Caki2 (cell line): ENCODE results near the gene CANT1. TPM values are rescaled to one million over a fixed set of nuclear protein-coding genes. Genes with fewer than 3 reads are reported as not detected.

Experiments used
- DNase-seq: peaks from one replicate; pipeline ENCODE4 v3.0.0-alpha.2; 2015; ENCODE audit warnings: low read depth
- in situ Hi-C: cut with HindIII; loops from 2 replicates; pipeline ENCODE4 v1.10.0; 2016; ENCODE audit warnings: low sequenced_read_pairs, low pct_unique_long_range_greater_than_20kb, mixed read lengths
- total RNA-seq: library from RNA; depleted of rRNA; stranded (reverse); fragments of >200 nt; shearing (Covaris generic); gene quantifications from 2 replicates; pipeline ENCODE4 v1.2.3, GENCODE V29; 2014; ENCODE audit warnings: low replicate concordance

The CANT1 gene
- total RNA-seq, 1 experiment from 2014 or later, result 77.3 TPM

- in situ Hi-C loops, result no loop called here
- no peak for DNase-seq
These were observed 35.6 kb upstream of the CANT1 start for GRCh38 chr17:79045001-79045729.

GRCh38 chr17:79044462-79044861, 34.9 kb upstream of the CANT1 start:
- no peak for DNase-seq
- in situ Hi-C loops, result no loop called here

GRCh38 chr17:79043931-79044320, 34.4 kb upstream of the CANT1 start:
- in situ Hi-C loops, result no loop called here
- no peak for DNase-seq

DNA sequence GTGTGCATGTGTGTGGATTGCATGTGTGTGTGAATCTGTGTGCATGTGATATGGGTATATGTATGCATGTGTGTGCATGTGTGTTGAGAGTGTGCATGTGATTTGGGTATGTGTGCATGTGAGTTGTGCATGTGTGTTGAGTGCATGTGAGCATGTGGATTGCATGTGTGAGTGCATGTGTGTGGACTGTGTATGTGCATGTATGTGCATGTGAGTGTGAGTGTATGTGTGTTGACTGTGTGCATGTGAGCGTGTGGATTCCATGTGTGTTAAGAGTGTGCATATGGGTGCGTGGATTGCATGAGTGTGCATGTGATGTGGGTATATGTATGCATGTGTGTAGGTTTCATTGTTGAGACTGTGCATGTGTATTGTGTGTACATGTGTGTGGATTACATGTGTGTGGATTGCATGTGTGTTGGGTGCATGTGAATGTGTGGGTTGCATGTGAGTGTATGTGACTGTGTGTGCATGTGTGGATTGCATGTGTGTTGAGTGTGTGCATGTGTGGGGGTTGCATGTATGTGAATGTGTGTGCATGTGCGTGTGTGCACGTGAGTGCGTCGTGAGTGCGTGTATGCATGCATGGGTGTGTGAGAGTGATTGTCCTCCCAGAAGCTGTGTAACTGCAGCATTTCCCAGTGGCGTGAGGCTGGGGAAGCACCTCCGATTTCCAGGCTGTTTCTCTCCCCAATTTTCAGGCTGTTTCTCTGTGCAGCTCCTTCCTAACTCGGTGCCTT, 33.8 kb upstream of the CANT1 start:
- in situ Hi-C loops, result no loop called here

GRCh38 chr17:79042421-79043190, 33.0 kb upstream of the CANT1 start:
- in situ Hi-C loops, result no loop called here
- no peak for DNase-seq

More for the DNA sequence above, 33.8 kb upstream of the CANT1 start:
- no peak for DNase-seq

GRCh38 chr17:79041723-79042420, 32.3 kb upstream of the CANT1 start:
- no peak for DNase-seq

GRCh38 chr17:79041041-79041570, 31.5 kb upstream of the CANT1 start:
- in situ Hi-C loops, result no loop called here
- DNase-seq, result no peak

More at GRCh38 chr17:79041723-79042420, 32.3 kb upstream of the CANT1 start:
- in situ Hi-C loops, result no loop called here

- in situ Hi-C loops, result no loop called here
- no peak for DNase-seq
These were observed 30.3 kb upstream of the CANT1 start for GRCh38 chr17:79039886-79040285.

GRCh38 chr17:79039171-79039570, 29.6 kb upstream of the CANT1 start:
- DNase-seq, result no peak
- in situ Hi-C loops, result no loop called here

GRCh38 chr17:79038545-79039135, 29.1 kb upstream of the CANT1 start:
- peak; percentile 41 for DNase-seq

GRCh38 chr17:79036596-79036995, 27.0 kb upstream of the CANT1 start:
- in situ Hi-C loops, result no loop called here
- peak; percentile 45 for DNase-seq

More at GRCh38 chr17:79038545-79039135, 29.1 kb upstream of the CANT1 start:
- in situ Hi-C loops, result no loop called here

DNA sequence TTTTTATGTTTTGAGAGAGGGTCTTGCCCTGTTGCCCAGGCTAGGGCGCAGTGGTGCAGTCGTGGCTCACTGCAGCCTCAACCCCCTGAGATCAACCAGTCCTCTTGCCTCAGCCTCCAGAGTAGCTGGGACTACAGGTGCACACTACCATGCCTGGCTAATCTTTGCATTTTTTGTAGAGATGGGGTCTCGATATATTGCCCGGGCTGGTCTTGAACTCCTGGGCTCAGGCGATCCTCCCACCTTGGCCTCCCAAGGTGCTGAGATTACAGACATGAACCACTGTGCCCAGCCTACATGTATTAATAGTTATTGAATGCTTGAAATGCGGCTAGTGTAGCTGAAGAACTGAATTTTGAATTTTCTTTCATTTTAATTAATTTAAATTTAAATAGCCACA, 26.6 kb upstream of the CANT1 start:
- in situ Hi-C loops, result no loop called here
- no peak for DNase-seq

DNA sequence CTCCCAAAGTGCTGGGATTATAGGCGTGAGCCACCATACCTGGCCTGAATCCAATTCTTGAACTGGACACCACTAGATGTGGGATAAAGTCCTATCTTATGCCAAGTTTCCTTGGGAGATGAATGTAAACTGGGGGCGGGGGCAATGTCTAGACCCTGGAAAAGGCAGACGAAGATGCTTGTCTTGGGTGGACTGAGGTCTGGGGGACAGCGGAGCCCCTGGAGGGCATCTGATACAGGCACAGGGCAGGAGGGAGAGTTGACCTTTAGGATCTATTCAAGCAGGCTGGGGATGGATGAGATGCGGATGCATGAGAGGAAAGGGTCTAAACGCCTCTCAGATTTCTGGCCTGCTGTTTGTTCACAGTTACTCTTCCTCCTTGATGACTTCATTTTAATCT, 26.1 kb upstream of the CANT1 start:
- no peak for DNase-seq
- in situ Hi-C loops, result no loop called here

GRCh38 chr17:79034931-79035485, 25.4 kb upstream of the CANT1 start:
- in situ Hi-C loops, result no loop called here
- DNase-seq, result no peak

DNA sequence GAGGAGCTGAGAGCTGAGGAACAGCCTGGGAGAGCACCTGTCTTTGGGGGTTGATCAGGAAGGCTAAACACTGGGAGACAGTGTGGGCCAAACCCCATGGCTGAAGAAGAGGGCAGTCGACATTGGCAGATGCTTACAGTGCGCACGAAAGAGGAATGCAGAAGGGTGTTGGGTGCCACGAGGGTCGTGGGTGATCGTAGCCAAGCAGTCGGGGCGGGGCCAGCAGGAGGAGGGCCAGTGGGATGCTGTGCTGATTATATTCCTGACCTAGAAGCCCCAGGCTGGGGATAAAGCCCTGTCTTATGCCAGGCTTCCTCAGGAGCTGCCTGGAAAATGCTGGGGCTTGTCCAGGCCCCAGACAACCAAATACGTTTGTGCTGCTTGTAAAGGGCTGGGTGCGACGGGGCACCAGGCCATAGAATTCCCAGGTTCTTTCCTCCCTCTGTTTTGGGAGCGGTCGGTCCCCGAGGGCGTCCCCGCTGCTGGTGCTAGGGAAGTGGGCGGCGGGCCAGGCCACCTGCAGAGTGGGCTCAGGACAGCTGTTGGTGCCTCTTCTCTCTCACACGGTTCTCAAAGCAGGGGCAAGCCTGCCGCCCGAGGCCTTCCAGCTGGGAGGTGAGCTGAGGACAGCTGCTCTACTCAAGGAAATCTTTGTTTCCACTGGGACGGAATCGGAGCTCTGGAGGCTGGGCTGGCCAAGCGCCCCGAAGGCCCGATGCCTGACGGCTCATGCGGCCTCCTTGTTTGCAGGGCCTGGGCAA, 24.4 kb upstream of the CANT1 start:
- DNase-seq, result no peak
- in situ Hi-C loops, result no loop called here

DNA sequence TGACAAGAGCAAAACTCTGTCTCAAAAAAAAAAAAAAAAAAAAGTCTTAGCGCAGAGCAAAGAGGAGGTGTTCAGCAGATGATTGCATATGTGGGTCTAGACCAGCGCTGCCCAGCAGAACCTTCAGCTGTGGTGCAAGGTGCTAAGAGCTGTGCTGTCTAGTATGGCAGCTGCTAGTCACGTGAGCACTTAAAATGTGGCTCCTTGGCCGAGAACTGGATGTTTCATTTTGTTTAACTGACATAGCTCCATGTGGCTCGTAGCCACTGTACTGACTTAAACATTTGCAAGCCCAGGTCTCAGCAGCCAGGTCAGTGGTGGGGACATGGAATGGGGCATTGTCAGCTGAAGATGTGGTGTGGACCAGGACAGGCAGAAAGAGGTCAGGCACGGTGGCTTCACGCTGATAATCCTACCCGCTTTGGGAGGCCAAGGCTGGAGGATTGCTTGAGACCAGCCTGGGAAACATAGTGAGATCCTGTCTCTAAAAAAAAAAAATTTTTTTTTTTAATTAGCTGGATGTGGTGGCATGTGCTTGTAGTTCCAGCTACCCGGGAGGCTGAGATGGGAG, 23.6 kb upstream of the CANT1 start:
- in situ Hi-C loops, result no loop called here

More for the DNA sequence above, 23.6 kb upstream of the CANT1 start:
- DNase-seq, result no peak
